Trophoblast cell (in vitro differentiated cells and primary cell): ENCODE data around the gene HADHB.
A peak's percentile ranks its signal among the peaks of the same experiment; 100 is the strongest.

Source experiments
- DNase-seq, 2 donors: peaks; one replicate each; pipeline ENCODE4 v3.0.0-alpha.2; 2016
- H2AFZ ChIP-seq: 2 replicates; pipeline ENCODE4 v1.6.1; 2013; ENCODE audit warnings: low read length, moderate library complexity, mild to moderate bottlenecking; ENCODE audit not compliant: insufficient read depth, poor library complexity
- H2AK5ac ChIP-seq: 2 replicates; pipeline ENCODE4 v1.6.1; 2013; ENCODE audit warnings: mild to moderate bottlenecking, low read length
- H2BK120ac ChIP-seq: 2 replicates; pipeline ENCODE4 v1.6.1; 2013; ENCODE audit warnings: low read length, mild to moderate bottlenecking, moderate library complexity; ENCODE audit not compliant: insufficient read depth, poor library complexity
- H2BK12ac ChIP-seq: 2 replicates; pipeline ENCODE4 v1.6.1; 2013; ENCODE audit warnings: mild to moderate bottlenecking, low read length, moderate library complexity
- H2BK5ac ChIP-seq: 2 replicates; pipeline ENCODE4 v1.6.1; 2013; ENCODE audit warnings: low read length, low read depth, moderate library complexity, mild to moderate bottlenecking; ENCODE audit not compliant: poor library complexity
- H3K14ac ChIP-seq: 2 replicates; pipeline ENCODE4 v1.6.1; 2013; ENCODE audit warnings: mild to moderate bottlenecking, low read length
- H3K18ac ChIP-seq: 2 replicates; pipeline ENCODE4 v1.6.1; 2013; ENCODE audit warnings: mild to moderate bottlenecking, low read length
- H3K23ac ChIP-seq: 2 replicates; pipeline ENCODE4 v1.6.1; 2013; ENCODE audit warnings: low read length
- H3K27ac ChIP-seq: 2 replicates; pipeline ENCODE4 v1.5.1; 2013; ENCODE audit warnings: low read depth, mild to moderate bottlenecking, inconsistent platforms, low read length, moderate library complexity
- H3K27me3 ChIP-seq: 2 replicates; pipeline ENCODE4 v1.6.1; 2013; ENCODE audit warnings: inconsistent platforms, mild to moderate bottlenecking, low read length, moderate library complexity; ENCODE audit not compliant: insufficient read depth
- H3K36me3 ChIP-seq, 2 experiments: 1 replicate in 1 of 2; 2 replicates in 1 of 2; pipeline ENCODE4 v1.6.1; 2013; ENCODE audit warnings: low read length in 2 of 2, mild to moderate bottlenecking in 2 of 2, moderate library complexity in 1 of 2; ENCODE audit not compliant: insufficient read depth in 2 of 2, control insufficient read depth in 1 of 2
- H3K4ac ChIP-seq: 2 replicates; pipeline ENCODE4 v1.6.1; 2013; ENCODE audit warnings: low read depth, mild to moderate bottlenecking, low read length, moderate library complexity
- H3K4me1 ChIP-seq, 2 experiments: 1 replicate in 1 of 2; 2 replicates in 1 of 2; pipeline ENCODE4 v1.6.1; 2013; ENCODE audit warnings: low read length in 2 of 2, mild to moderate bottlenecking in 2 of 2, moderate library complexity in 1 of 2; ENCODE audit not compliant: insufficient read depth in 2 of 2, control insufficient read depth in 1 of 2
- H3K4me2 ChIP-seq: 2 replicates; pipeline ENCODE4 v1.6.1; 2013; ENCODE audit warnings: inconsistent platforms, mild to moderate bottlenecking, low read length, moderate library complexity
- H3K4me3 ChIP-seq: 2 replicates; pipeline ENCODE4 v1.5.1; 2013; ENCODE audit warnings: mild to moderate bottlenecking, low read depth, low read length, inconsistent platforms
- H3K79me1 ChIP-seq: one replicate; pipeline ENCODE4 v1.6.1; 2013; ENCODE audit warnings: low read length
- H3K79me2 ChIP-seq: 2 replicates; pipeline ENCODE4 v1.6.1; 2013; ENCODE audit warnings: low read length, mild to moderate bottlenecking; ENCODE audit not compliant: control insufficient read depth, insufficient read depth, poor library complexity
- H3K9ac ChIP-seq: 2 replicates; pipeline ENCODE4 v1.6.1; 2013; ENCODE audit warnings: mild to moderate bottlenecking, low read length
- H3K9me3 ChIP-seq: 2 replicates; pipeline ENCODE4 v1.6.1; 2013; ENCODE audit warnings: low read depth, mild to moderate bottlenecking, control low read depth, inconsistent platforms, low read length; ENCODE audit not compliant: insufficient read depth
- H4K12ac ChIP-seq: 2 replicates; pipeline ENCODE4 v1.6.1; 2013; ENCODE audit warnings: low read depth, mild to moderate bottlenecking, low read length, moderate library complexity
- H4K8ac ChIP-seq: 2 replicates; pipeline ENCODE4 v1.6.1; 2013; ENCODE audit warnings: low read depth, mild to moderate bottlenecking, low read length, moderate library complexity
- H4K91ac ChIP-seq: one replicate; pipeline ENCODE4 v1.6.1; 2013; ENCODE audit warnings: low read depth, mild to moderate bottlenecking, low read length, moderate library complexity
- WGBS: extraction: QIAGEN DNeasy Blood & Tissue Kit; methylation state at CpG from one replicate; pipeline ENCODE4 v1.1.7; 2013; ENCODE audit warnings: missing lambda C conversion rate; ENCODE audit not compliant: insufficient read length, insufficient coverage; ENCODE audit errors: extremely low coverage; 5-methylcytosine and 5-hydroxymethylcytosine counted together

Gene HADHB

GRCh38 chr2:26298638-26299393 is 54.1 kb downstream of the HADHB start:
- Histone ChIP-seq H2BK120ac (peak overlapping the region; percentile 16), H2BK12ac (peak overlapping the region; percentile 15), H3K9me3 (peaks cover 3% of the 10 kb centered on the region), H3K79me1 (peaks cover 20% of the 10 kb centered on the region), H3K4me2 (peak overlapping the region; percentile 72), H4K12ac (peak overlapping the region; percentile 5), H2BK5ac (peak overlapping the region; percentile 16), H3K4me3 (peak overlapping the region; percentile 2), H3K14ac (peak overlapping the region; percentile 38), H3K27ac (peak overlapping the region; percentile 94), H3K79me2 (peaks cover 3% of the 10 kb centered on the region), H3K18ac (peak overlapping the region; percentile 30), H3K4ac (peak overlapping the region; percentile 0), H3K4me1 (peaks cover 20 to 23% of the 10 kb centered on the region in 2 experiments), H3K27me3 (no peaks in the 10 kb centered on the region), H3K36me3 (no peaks in the 10 kb centered on the region), H3K23ac (no peak overlapping the region), H2AFZ (peak overlapping the region; percentile 8), H4K8ac (peak overlapping the region; percentile 52), H4K91ac (peak overlapping the region; percentile 63), H3K9ac (peak overlapping the region; percentile 75), H2AK5ac (no peak overlapping the region)
- no CpG with 5 or more reads among the region's 30 CpGs for WGBS
- peak in 1 of 2 donors; percentile 46 for DNase-seq

GRCh38 chr2:26299471-26300101 is 54.8 kb downstream of the HADHB start:
- peak overlapping the region; percentile 90 for H2BK5ac ChIP-seq
- H4K8ac ChIP-seq: peak overlapping the region; percentile 63
- DNase-seq: peak; percentile 29 to 67
- H2AK5ac ChIP-seq: no peak overlapping the region
- H2AFZ ChIP-seq: peak overlapping the region; percentile 25
- H3K23ac ChIP-seq: no peak overlapping the region
- H3K4ac ChIP-seq: peak overlapping the region; percentile 77
- H3K27me3 ChIP-seq: no peaks in the 10 kb centered on the region
- peak overlapping the region; percentile 72 for H3K4me2 ChIP-seq
- H3K18ac ChIP-seq: peak overlapping the region; percentile 50
- H3K36me3 ChIP-seq: no peaks in the 10 kb centered on the region
- peak overlapping the region; percentile 15 for H2BK12ac ChIP-seq
- peaks cover 3% of the 10 kb centered on the region for H3K79me2 ChIP-seq
- peaks cover 3% of the 10 kb centered on the region for H3K9me3 ChIP-seq
- no CpG with 5 or more reads among the region's 9 CpGs for WGBS
- no peak overlapping the region for H3K4me3 ChIP-seq
- peak overlapping the region; percentile 31 for H3K9ac ChIP-seq
- H3K27ac ChIP-seq: peak overlapping the region; percentile 94
- H3K14ac ChIP-seq: peak overlapping the region; percentile 72
- peak overlapping the region; percentile 87 for H4K91ac ChIP-seq
- H4K12ac ChIP-seq: peak overlapping the region; percentile 35
- H3K79me1 ChIP-seq: peaks cover 20% of the 10 kb centered on the region
- peak overlapping the region; percentile 73 for H2BK120ac ChIP-seq
- H3K4me1 ChIP-seq: peaks cover 20 to 23% of the 10 kb centered on the region in 2 experiments

- peaks cover 3% of the 10 kb centered on the region for H3K9me3 ChIP-seq
- H3K4me1 ChIP-seq: peaks cover 20 to 23% of the 10 kb centered on the region in 2 experiments
- peak overlapping the region; percentile 15 for H2BK120ac ChIP-seq
- WGBS: no CpG with 5 or more reads among the region's 22 CpGs
- H3K27me3 ChIP-seq: no peaks in the 10 kb centered on the region
- H4K12ac ChIP-seq: peak overlapping the region; percentile 64
- H3K79me1 ChIP-seq: peaks cover 20% of the 10 kb centered on the region
- peak overlapping the region; percentile 94 for H3K27ac ChIP-seq
- H3K79me2 ChIP-seq: peaks cover 3% of the 10 kb centered on the region
- peak overlapping the region; percentile 69 for H4K8ac ChIP-seq
- no peak overlapping the region for H3K23ac ChIP-seq
- no peak overlapping the region for H3K4me3 ChIP-seq
- H3K4me2 ChIP-seq: peak overlapping the region; percentile 65
- no peak for DNase-seq
- no peak overlapping the region for H3K9ac ChIP-seq
- peak overlapping the region; percentile 85 for H2BK12ac ChIP-seq
- peak overlapping the region; percentile 88 for H2AFZ ChIP-seq
- H3K18ac ChIP-seq: no peak overlapping the region
- H3K4ac ChIP-seq: peak overlapping the region; percentile 41
- peak overlapping the region; percentile 49 for H2BK5ac ChIP-seq
- H2AK5ac ChIP-seq: no peak overlapping the region
- no peaks in the 10 kb centered on the region for H3K36me3 ChIP-seq
- H4K91ac ChIP-seq: peak overlapping the region; percentile 28
- peak overlapping the region; percentile 42 for H3K14ac ChIP-seq
These were observed 55.6 kb downstream of the HADHB start for GRCh38 chr2:26300234-26300925.

- no peak overlapping the region for H3K4me2 ChIP-seq
- H3K4me3 ChIP-seq: no peak overlapping the region
- H3K18ac ChIP-seq: no peak overlapping the region
- H3K14ac ChIP-seq: no peak overlapping the region
- H4K8ac ChIP-seq: no peak overlapping the region
- H4K91ac ChIP-seq: no peak overlapping the region
- no peak overlapping the region for H3K4ac ChIP-seq
- H3K9me3 ChIP-seq: peaks cover 3% of the 10 kb centered on the region
- H2AK5ac ChIP-seq: no peak overlapping the region
- DNase-seq: peak; percentile 12 to 65
- H3K23ac ChIP-seq: no peak overlapping the region
- H2BK120ac ChIP-seq: no peak overlapping the region
- no peak overlapping the region for H2BK5ac ChIP-seq
- H3K9ac ChIP-seq: no peak overlapping the region
- H3K27me3 ChIP-seq: no peaks in the 10 kb centered on the region
- H3K79me1 ChIP-seq: peaks cover 17% of the 10 kb centered on the region
- no peak overlapping the region for H3K27ac ChIP-seq
- no peaks in the 10 kb centered on the region for H3K36me3 ChIP-seq
- no peak overlapping the region for H2AFZ ChIP-seq
- H2BK12ac ChIP-seq: no peak overlapping the region
- peaks cover 13 to 18% of the 10 kb centered on the region in 2 experiments for H3K4me1 ChIP-seq
- no CpG with 5 or more reads among the region's 6 CpGs for WGBS
- peaks cover 3% of the 10 kb centered on the region for H3K79me2 ChIP-seq
- no peak overlapping the region for H4K12ac ChIP-seq
These were observed 58.1 kb downstream of the HADHB start for GRCh38 chr2:26302846-26303245.
